ENCODE data around the gene DPYD. TPM values are rescaled to one million over a fixed set of nuclear protein-coding genes. Genes with fewer than 3 reads are reported as not detected.

The DPYD gene
- total and polyA plus RNA-seq, 11 donors = 2.6 to 38.4 (median 7.8) TPM

- TF ChIP-seq CTCF (IDR thresholded peaks at IDR 0.05) = no peak
- no peak for TF ChIP-seq POLR2A (IDR thresholded peaks at IDR 0.05)
- no peak overlapping the region for H3K27ac ChIP-seq
- ATAC-seq (no peak), DNase-seq (no peak)
- H3K4me3 ChIP-seq = no peak overlapping the region
- H3K36me3 ChIP-seq = peaks cover 0 to 6% (median 0%) of the 10 kb centered on the region in 9 donors
- intact Hi-C loops (cut with DNase I) = loop anchor here in 1 of 10 donors (10.0 kb wide), 1 partner anchor 909 kb away; no protein-coding TSS in a partner anchor
- WGBS, 4 donors = 74 to 78% (median 77%) methylated on average over 6 of the region's 6 CpGs
- no peaks in the 10 kb centered on the region for H3K9me3 ChIP-seq
- H3K4me1 ChIP-seq = peaks cover 0 to 3% (median 0%) of the 10 kb centered on the region in 12 donors
- no peaks in the 10 kb centered on the region for H3K27me3 ChIP-seq
Observed at GRCh38 chr1:97145321-97145956, 775.4 kb downstream of the DPYD start.

GRCh38 chr1:97144527-97144926 lies 776.3 kb downstream of the DPYD start:
- H3K36me3 ChIP-seq = peaks cover 0 to 6% (median 0%) of the 10 kb centered on the region in 9 donors
- peaks cover 0 to 3% (median 0%) of the 10 kb centered on the region in 12 donors for H3K4me1 ChIP-seq
- H3K9me3 ChIP-seq = no peaks in the 10 kb centered on the region
- DNase-seq (no peak), ATAC-seq (no peak)
- no peak overlapping the region for H3K27ac ChIP-seq
- H3K4me3 ChIP-seq = no peak overlapping the region
- H3K27me3 ChIP-seq = no peaks in the 10 kb centered on the region
- intact Hi-C loops (cut with DNase I) = loop anchor here in 1 of 10 donors (10.0 kb wide), 1 partner anchor 910 kb away; no protein-coding TSS in a partner anchor
- TF ChIP-seq CTCF (IDR thresholded peaks at IDR 0.05) (no peak), POLR2A (IDR thresholded peaks at IDR 0.05) (no peak)

GRCh38 chr1:97143236-97143882 lies 777.5 kb downstream of the DPYD start:
- no peak for TF ChIP-seq CTCF (IDR thresholded peaks at IDR 0.05)
- no peak for TF ChIP-seq POLR2A (IDR thresholded peaks at IDR 0.05)
- no peaks in the 10 kb centered on the region for H3K36me3 ChIP-seq

GRCh38 chr1:97140611-97141010 lies 780.2 kb downstream of the DPYD start:
- no peak for TF ChIP-seq CTCF (IDR thresholded peaks at IDR 0.05)
- no peak for TF ChIP-seq POLR2A (IDR thresholded peaks at IDR 0.05)
- WGBS, 4 donors = 89 to 95% (median 93%) methylated on average over 3 of the region's 3 CpGs
- Histone ChIP-seq H3K4me3 (no peak overlapping the region), H3K27me3 (no peaks in the 10 kb centered on the region), H3K9me3 (no peaks in the 10 kb centered on the region), H3K36me3 (no peaks in the 10 kb centered on the region), H3K27ac (no peak overlapping the region), H3K4me1 (peaks cover 0 to 15% (median 8%) of the 10 kb centered on the region in 12 donors)
- DNase-seq = no peak
- intact Hi-C loops (cut with DNase I) = loop anchor here in 1 of 10 donors (10.0 kb wide), 1 partner anchor 914 kb away; no protein-coding TSS in a partner anchor
- no peak for ATAC-seq

More at GRCh38 chr1:97143236-97143882, 777.5 kb downstream of the DPYD start:
- peaks cover 0 to 13% (median 6%) of the 10 kb centered on the region in 12 donors for H3K4me1 ChIP-seq
- no peaks in the 10 kb centered on the region for H3K9me3 ChIP-seq
- H3K27me3 ChIP-seq = no peaks in the 10 kb centered on the region
- no peak for DNase-seq
- no peak for ATAC-seq
- intact Hi-C loops (cut with DNase I) = loop anchor here in 1 of 10 donors (10.0 kb wide), 1 partner anchor 911 kb away; no protein-coding TSS in a partner anchor
- no peak overlapping the region for H3K27ac ChIP-seq
- H3K4me3 ChIP-seq = no peak overlapping the region
- 88 to 97% (median 95%) methylated on average over 2 of the region's 2 CpGs for WGBS, 4 donors
